ENCODE measurements around the gene OR10A4.
"Not testable (repeated sequence)": the region's sequence is repeated elsewhere in the genome, so short reads cannot be mapped to it uniquely, and the experiment has no call there.

OR10A4 gene, protein sequence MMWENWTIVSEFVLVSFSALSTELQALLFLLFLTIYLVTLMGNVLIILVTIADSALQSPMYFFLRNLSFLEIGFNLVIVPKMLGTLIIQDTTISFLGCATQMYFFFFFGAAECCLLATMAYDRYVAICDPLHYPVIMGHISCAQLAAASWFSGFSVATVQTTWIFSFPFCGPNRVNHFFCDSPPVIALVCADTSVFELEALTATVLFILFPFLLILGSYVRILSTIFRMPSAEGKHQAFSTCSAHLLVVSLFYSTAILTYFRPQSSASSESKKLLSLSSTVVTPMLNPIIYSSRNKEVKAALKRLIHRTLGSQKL

GRCh38 chr11:6876325-6876724 is at the start of gene OR10A4:
Gene OR10A4 (plus strand): TSS chr11:6876625. CDS start chr11:6876648, 23 bp downstream.
- DNase-seq (ENCODE audit: low read depth): no peak

DNA sequence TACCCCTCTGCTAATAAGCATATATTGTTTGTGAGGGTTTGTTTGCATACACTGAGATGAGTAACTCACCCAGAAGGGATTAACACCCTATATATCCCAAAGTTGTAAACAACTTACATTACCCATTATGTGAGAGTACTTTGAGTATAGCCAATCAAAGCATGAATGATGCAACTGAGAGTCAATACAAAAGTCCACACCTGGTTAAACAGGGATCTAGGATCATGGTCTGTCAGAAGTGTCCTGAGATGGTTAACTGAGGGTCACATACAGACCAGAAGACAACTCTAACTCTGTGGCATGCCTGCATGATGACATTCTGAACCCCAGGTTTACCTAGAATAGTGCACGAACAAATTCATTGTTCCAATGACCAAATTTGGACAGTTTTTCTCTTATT is 48.3 kb upstream of the OR10A4 start:
- DNase-seq (ENCODE audit: low read depth): no peak

- DNase-seq (ENCODE audit: low read depth): no peak
Measured at GRCh38 chr11:6833356-6833755, 43.1 kb upstream of the OR10A4 start.

DNA sequence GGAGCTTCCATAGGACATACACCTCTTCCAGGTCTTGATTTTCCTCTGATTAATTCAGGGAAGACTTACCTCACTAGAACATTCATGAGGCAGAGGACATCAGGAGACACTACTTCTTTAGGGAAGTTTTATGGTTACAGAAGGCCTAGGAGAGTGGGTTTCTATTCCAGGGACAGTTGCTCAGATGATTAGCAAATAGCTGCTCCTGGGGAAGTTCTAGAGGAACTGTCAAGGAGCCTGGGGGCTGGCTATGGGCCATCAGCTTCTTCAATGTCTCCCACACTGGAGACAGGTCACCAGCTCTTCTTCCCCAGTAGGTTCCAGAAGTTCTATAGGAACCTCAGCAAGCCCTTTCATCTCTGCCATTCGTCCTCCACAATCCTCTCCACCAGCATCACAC is 42.4 kb upstream of the OR10A4 start:
- no peak for DNase-seq (ENCODE audit: low read depth)

GRCh38 chr11:6841694-6842093 is 34.7 kb upstream of the OR10A4 start:
- DNase-seq (ENCODE audit: low read depth): no peak

DNA sequence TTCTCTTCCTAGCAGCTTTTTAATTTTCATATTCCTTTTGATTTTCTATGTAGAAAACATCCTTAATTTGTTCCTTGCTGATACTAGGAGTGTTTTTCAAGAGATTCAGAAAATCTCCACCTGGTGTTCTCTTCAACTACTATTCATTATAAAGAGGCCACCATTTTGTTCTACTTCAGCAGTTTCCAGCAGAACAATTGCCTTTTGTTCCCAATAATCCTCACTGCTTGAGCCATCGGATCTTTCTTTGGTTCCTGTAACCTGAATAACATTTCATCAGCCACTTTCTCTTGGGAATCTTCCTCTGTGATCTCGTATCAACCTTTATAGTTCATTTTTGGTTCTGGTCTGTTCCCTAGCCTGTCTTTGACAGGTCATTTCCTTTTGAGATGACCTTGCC is 32.8 kb upstream of the OR10A4 start:
- DNase-seq (ENCODE audit: low read depth): no peak

DNA sequence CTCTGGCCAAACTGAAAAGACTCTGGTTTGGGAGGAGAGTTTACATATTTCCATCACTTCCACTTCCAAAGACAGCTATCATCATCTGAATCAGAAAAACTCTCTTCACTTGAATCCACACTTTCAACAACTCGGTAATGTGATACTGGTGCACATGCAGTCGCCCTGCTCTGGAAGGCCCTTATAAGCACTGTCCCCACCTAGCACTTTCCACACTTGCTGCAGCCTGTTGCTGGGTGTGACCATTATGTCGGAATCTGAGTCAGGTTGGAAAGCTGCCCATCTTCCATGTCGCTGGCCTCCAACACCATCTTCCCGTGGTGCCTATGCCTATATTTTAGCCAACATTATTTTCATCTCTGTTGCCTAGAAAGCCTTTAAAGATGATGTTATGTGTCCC is 32.1 kb upstream of the OR10A4 start:
- DNase-seq (ENCODE audit: low read depth): no peak

GRCh38 chr11:6845383-6845782 is 31.0 kb upstream of the OR10A4 start, which contains the start of gene OR10A5:
Gene OR10A5 (plus strand): TSS chr11:6845683. CDS start chr11:6845683, 0 bp downstream.
- DNase-seq (ENCODE audit: low read depth): no peak

GRCh38 chr11:6850526-6850925 is 25.9 kb upstream of the OR10A4 start:
- DNase-seq (ENCODE audit: low read depth): no peak

DNA sequence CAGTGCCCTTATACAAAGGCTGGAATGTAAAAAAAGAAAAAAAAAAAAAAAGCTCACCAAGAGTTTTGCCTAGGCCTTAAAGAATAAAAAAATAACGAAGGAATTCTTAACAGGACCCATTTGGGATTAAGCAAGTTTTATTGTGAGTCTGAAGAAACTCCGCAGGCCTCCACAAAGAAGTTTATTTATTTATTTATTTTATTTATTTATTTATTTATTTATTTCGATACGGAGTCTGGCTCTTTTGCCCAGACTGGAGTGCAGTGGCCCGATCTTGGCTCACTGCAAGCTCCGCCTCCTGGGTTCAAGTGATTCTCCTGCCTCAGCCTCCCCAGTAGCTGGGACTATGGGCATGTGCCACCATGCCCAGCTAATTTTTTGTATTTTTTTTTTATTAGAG is 21.6 kb upstream of the OR10A4 start:
- DNase-seq (ENCODE audit: low read depth): not testable (repeated sequence)

DNA sequence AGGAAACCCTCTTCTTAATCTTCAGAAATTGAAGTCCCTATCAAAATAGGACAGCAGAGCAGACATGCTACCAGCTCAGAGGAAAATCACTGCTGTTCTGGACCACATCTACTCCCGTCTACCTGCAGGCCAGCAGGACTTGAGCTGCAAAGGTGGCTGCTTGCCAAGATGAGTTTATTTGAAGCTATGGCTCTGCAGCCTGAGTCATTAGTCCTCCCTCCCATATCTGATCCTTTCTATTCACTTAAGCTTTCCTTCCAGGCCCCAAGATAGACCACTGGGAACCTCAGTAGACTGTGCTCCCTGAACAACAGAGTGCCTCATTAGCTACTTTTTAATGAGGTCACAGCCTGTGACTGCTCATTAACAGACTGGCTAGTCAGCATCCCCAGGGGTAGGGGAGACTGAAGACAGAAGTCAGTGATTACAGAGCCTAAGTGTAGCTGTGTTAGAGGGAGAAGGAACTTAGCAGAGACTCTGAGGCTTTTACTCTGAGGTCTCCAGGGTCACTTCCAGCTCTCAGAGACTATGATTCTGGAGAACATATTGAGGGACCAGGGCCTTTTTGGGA is 20.4 kb upstream of the OR10A4 start:
- no peak for DNase-seq (ENCODE audit: low read depth)

GRCh38 chr11:6856871-6857270 is 19.6 kb upstream of the OR10A4 start:
- DNase-seq (ENCODE audit: low read depth): no peak

GRCh38 chr11:6862961-6863360 is 13.5 kb upstream of the OR10A4 start, which contains the start of gene OR10A2:
Gene OR10A2 (plus strand): TSS chr11:6863057. CDS start chr11:6869755, 6,698 bp downstream.
- no peak for DNase-seq (ENCODE audit: low read depth)

GRCh38 chr11:6864438-6864837 is 12.0 kb upstream of the OR10A4 start:
- no peak for DNase-seq (ENCODE audit: low read depth)

DNA sequence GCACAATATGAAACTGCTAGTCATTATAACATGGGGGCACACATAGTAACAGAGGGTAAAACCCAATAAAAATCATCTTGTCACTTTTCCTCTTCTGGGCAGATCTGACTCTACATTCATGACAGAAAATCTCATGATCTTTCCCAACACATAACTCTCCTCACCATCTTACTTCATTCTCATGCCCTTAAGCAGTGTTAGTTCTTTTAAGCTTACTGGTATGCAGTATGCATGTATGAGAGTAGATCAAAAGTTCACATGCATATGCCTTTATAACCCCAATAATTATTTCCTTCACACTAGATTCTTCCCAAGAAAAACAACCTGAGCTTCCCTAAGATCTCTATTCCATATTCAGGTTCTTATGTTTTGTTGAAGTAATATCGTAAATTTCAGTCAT is 5.1 kb upstream of the OR10A4 start:
- DNase-seq (ENCODE audit: low read depth): no peak

- DNase-seq (ENCODE audit: low read depth): no peak
Measured at GRCh38 chr11:6875761-6876160, 664 bp upstream of the OR10A4 start.

GRCh38 chr11:6876914-6877313 is 489 bp downstream of the OR10A4 start:
- no peak for DNase-seq (ENCODE audit: low read depth)

- DNase-seq (ENCODE audit: low read depth): no peak
Measured at GRCh38 chr11:6882751-6883150, 6.3 kb downstream of the OR10A4 start.

- not testable (repeated sequence) for DNase-seq (ENCODE audit: low read depth)
Measured at GRCh38 chr11:6887711-6888110, 11.3 kb downstream of the OR10A4 start.

DNA sequence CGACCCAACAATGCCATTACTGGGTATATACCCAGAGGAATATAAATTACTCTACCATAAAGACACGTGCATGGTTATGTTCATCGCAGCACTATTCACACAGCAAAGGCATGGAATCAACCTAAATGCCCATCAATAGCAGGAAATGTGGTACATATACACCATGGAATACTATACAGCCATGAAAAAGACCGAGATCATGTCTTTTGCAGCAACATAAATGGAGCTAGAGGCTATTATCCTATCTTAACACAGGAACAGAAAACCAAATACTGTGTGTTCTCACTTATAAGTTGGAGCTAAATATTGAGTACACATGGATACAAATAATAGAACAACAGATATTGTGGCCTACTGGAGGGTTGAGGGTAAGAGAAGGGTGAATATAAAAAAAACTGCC is 12.4 kb downstream of the OR10A4 start:
- DNase-seq (ENCODE audit: low read depth): no peak

DNA sequence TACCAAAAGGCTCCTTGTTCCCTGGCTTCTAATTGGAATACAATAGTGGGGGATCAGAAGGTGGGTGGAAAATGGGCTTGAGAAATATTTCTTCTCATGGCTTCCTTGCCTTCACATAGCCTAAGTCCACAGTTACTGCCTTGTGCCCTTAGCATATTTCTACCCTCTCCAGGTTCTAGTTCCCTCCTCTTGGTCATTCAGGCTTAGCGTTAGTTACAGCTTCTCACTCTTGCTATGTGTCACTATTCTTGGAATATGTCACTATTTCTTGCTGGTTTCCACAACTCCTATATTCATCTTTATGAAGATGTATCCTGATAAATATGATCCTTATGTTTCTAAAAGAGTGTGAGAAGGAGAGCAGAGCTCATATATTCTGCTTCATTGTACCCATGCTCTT is 13.4 kb downstream of the OR10A4 start:
- DNase-seq (ENCODE audit: low read depth): no peak

DNA sequence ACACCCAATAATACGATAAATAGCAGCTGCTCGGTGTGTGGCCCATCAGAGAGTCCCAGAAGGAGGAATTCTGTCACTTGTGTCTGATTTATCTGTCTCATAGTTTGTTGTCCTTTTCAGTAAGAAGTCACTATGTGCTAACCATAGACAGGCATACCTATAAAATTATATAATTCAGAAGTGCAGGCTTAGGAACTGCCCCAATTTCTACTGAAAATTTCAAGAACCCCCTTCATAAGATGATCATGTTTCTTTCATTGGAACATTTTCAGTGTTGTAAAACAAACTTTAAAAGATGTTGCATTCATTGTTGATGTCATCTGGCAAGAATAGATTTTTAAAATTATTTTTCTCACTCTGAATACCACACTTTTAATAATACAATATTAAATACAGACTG is 16.0 kb downstream of the OR10A4 start, which contains the start of gene OR2D2:
OR2D2 (minus strand) TSS at position 101 of the 400 bp plus-strand sequence; CDS start at position 101, 0 bp downstream.
- DNase-seq (ENCODE audit: low read depth): no peak

- DNase-seq (ENCODE audit: low read depth): no peak
Measured at GRCh38 chr11:6894097-6894496, 17.7 kb downstream of the OR10A4 start.

DNA sequence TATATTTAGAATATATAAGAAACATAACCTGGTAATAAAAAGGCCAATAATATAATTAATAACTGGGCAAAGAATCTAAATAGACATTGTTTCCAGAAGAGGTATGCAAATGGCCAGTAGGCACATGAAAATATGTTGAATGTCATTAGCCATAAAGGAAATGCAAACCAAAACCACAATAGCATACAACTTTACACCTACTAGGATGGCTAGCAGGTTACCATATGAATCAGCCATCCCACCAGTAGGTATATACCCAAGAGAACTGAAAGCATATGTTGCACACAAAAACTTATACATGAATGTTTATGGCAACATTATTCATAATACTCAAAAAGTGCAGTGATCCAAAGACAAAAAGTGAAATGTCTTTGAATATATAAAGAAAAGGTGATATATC is 18.6 kb downstream of the OR10A4 start:
- DNase-seq (ENCODE audit: low read depth): no peak

All from stimulated activated CD8-positive, alpha-beta memory T cell treated with anti-CD3 and anti-CD28 coated beads, Interleukin-12 subunit alpha, Interleukin-12 subunit beta, amount 100 ng/mL, for 4 hours (primary cell).